NOMO-1 treated with dmso at 0.1 percent for 144 hours (cell line): ENCODE data around the gene NPIPB8.
"Not testable (repeated sequence)": the region's sequence is repeated elsewhere in the genome, so short reads cannot be mapped to it uniquely, and the experiment has no call there.

Experiments used
- DNase-seq: peaks from one replicate; lab custom pipeline; 2025; ENCODE audit not compliant: unreplicated experiment; lab: John Stamatoyannopoulos, UW

NPIPB8 gene

DNA sequence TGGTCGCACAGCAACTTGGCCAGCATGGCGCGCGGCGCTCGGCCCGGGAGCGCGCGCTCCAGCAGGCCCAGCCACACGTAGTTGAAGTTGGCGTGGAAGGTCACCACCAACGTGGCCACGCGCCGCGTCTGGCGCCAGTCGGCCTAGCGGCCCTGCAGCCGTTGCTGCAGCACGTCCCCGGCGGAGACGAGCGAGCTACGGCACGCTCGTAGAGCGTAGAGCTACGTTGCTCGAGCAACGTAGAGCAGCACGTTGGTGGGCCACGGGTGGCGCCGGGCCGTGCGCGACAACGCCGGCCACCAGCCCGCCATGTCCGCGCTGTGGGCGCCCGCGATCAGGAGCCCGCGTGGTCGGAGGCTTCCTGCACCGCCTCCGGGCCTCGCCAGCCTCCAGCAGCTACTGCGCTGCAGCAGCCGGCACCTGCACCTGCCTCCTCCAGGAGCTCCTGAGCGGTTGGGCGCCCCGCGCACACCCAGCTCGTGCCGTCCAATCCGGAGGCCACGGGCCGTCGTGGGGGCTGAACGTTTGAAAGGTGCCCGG lies 14.6 kb upstream of the NPIPB8 start:
- DNase-seq: peak; percentile 31

DNA sequence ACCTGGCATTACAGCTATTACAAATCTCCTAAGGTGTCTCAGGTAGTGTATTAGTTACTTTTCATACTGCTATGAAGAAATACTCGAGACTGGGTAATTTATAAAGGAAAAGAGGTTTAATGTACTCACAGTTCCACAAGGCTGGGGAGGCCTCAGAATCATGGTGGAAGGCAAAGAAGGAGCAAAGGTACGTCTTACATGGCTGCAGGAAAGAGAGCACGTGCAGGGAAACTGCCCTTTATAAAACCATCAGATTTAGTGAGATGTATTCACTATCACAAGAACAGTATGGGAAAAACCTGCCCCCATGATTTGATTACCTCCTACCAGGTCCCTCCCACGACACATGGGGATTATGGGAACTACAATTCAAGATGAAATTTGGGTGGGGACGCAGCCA lies 7.0 kb upstream of the NPIPB8 start:
- DNase-seq: not testable (repeated sequence)

DNA sequence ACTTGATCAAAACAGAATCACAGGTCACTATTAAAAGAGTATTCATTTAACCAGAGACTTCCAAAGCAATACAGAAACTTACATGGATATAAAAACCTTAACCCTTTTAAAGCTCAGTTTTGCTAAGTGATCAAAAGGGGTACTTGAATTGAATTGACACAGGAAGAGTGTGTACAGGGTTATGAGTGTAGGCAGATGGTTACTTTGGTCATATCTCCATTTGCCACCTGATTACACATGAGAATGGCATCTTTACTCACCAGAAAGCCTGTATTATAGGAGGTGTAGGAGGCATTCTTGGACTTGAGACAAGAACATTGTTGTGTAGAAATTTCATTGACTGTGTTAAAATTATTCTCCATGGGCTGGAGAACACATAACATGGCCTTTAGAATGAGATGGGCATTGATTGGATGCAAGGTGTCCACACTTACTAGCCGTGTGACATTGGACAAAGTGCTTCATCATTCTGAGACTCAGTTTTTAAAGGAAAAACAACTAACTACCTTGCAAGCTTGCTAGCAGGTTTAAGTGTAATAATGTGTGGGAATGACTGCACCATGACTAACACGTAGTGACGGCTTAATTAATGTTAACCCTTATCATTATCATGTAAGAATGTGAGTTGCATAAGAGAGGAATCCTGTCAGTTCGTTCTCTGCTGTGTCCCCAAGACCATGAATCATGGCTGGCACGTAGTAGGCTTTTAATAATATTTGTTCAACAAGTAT lies 1.6 kb upstream of the NPIPB8 start:
- not testable (repeated sequence) for DNase-seq

DNA sequence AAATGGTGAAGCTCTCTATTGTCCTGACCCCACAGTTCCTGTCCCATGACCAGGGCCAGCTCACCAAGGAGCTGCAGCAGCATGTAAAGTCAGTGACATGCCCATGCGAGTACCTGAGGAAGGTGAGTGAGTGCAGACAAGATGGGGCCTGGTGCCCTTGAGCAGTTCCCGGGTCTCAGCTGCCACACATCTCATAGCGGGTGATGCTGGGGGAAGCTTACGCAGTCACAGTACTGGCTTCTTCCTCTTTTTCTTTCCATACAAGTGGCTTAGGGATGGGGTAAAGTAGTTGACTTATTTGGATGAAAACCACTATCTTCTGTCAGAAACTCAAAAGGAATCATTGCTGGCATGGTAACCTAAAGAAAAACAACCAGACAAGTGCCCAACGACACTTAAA lies 494 bp downstream of the NPIPB8 start:
- not testable (repeated sequence) for DNase-seq

DNA sequence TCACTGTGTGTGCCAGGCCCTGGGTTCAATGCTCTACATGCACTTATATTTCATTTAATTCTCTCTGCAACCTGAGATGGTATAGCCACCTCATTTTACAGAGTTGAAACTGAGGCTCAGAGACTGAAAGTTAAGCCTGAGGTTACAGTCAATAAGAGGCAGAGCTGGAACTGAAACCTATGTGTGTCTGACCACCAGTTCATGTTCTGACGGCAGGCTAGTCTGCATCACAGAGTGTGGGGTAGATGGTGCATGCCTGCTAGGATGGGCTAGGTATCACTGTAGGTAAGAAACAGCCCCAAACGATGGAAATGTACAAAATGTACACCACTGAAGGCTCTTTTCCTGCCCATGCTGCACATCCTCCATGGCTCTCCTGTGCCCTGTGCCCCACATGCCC lies 2.1 kb downstream of the NPIPB8 start:
- not testable (repeated sequence) for DNase-seq

GRCh38 chr16:28666264-28666663 lies 28.4 kb downstream of the NPIPB8 start:
- not testable (repeated sequence) for DNase-seq

DNA sequence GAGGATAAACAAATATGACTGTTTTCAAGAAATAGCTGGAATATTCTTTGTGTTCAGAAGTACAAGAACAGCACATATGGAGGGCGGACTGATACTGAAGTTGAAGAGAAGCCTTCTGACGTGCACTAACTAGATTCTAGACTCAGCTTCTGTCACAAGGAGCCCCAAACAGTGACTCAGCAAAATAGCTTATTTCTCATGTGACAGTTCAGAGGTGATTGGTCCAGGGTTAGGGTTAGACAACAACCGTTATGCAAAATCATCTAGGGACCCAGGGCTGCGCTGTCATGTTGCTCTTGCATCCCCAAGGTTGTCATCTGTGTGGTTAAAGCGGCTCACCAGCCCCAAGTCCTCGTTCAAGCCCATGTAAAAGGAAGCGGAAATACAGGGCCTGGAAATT lies 29.6 kb downstream of the NPIPB8 start:
- DNase-seq: not testable (repeated sequence)

DNA sequence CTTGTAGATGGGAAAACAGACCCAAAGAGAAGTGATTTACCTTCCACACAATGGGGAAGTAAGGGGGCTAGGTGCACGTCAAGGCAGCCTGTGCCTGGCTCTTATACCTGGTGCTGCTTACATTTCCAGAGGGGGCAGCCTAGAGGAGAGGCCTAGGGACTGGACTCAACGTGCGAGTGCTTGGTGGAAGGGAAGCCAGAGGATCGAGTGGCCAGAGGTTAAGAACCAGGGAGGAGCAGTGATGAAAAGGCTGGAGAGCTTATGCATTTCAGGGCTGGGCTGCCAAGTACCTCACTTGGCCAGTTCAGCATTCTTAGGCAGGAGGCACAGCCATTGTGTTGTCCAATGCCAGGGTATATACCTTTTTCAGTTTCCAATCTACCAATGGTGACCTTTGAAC lies 30.3 kb downstream of the NPIPB8 start:
- DNase-seq: not testable (repeated sequence)

GRCh38 chr16:28688327-28688952 lies 50.6 kb downstream of the NPIPB8 start:
- not testable (repeated sequence) for DNase-seq

DNA sequence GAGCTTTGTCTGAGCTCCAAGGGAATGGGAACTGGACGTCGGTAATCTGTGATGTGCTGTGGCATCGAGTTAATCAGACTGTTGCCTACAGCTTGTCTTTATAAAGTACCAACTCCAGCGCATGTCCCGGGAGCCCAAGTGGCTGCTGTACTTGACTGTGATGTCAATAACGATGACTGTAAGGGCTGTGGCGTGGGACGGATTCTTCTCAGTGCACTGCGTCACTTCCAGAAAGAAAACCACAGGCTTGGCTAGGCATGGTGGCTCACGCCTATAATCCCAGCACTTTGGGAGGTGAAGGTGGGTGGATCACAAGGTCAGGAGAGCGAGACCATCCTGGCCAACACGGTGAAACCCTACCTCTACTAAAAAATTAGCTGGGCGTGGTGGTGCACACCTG lies 51.6 kb downstream of the NPIPB8 start:
- DNase-seq: not testable (repeated sequence)

GRCh38 chr16:28691722-28692121 lies 53.9 kb downstream of the NPIPB8 start:
- DNase-seq: not testable (repeated sequence)

- DNase-seq: not testable (repeated sequence)
These were observed 55.5 kb downstream of the NPIPB8 start for GRCh38 chr16:28693257-28693950.

DNA sequence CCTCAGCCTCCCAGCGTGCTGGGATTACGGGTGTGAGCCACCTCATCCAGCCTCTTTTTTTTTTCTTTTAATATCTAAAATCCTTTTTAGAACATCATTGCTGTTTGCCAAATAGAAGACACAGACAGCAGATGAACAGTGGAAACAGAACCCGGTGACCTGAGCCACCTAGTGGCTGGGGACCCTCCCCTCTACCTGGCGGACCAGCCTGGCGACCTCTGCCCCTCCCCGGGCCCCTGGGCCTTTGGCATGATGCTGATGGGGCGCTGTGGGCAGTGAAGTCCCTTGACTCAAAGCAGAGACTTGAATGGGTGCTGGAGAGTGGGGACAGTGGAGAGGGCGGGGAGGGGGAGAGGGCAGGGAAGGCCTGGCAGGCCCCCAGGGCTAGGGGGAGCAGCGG lies 61.9 kb downstream of the NPIPB8 start:
- not testable (repeated sequence) for DNase-seq

DNA sequence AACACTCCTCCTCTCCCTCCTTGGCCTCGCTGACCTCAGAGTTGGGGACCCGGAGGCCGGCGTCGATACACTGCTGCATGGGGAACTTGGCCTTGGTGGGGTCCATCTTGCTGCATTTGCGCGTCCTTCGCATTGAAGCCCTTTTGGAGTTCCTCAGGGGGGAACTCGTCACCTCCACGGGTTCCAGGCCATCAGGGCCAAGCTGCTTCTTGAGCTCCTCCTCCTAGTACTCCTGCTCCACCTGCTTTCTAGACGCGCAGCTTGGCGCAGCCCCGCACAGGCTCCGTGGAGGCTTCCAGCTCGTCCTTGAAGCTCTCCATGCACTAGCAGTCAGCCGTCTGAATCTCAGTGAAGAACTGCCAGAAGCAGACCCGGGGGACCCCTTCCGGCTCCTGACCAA lies 62.5 kb downstream of the NPIPB8 start:
- not testable (repeated sequence) for DNase-seq

DNA sequence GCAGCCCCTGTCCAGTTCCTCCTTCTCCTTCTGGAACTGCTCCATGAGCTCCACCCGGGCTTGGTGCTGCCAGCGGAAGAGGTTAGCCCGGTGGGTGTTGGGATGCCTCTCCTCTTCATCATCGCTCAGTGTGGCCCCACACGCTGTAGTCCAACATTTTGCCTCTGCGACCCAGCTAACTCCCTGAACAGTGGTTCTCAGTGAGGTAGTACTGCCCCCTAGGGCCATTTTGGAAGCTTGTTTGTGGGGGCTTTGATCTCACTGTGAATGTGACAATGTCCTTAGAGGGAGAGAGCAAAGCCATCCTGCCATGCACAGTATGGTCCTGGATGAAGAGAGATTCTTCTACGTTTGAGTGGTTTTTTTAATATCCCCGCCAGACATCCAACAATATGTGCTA lies 63.5 kb downstream of the NPIPB8 start:
- DNase-seq: not testable (repeated sequence)

GRCh38 chr16:28704246-28704645 lies 66.4 kb downstream of the NPIPB8 start:
- DNase-seq: not testable (repeated sequence)
